Activated gamma-delta T cell (primary cell): Measurements from ENCODE around the gene DAPP1.

Experiments
- DNase-seq: peaks from one replicate; lab custom pipeline; 2025; lab: John Stamatoyannopoulos, UW

The DAPP1 gene

GRCh38 chr4:99855678-99856077, 39.1 kb downstream of the DAPP1 start:
- no peak for DNase-seq

- no peak for DNase-seq
These were observed 39.5 kb downstream of the DAPP1 start for GRCh38 chr4:99856166-99856565.

GRCh38 chr4:99857307-99857706, 40.7 kb downstream of the DAPP1 start:
- no peak for DNase-seq

GRCh38 chr4:99859618-99860017, 43.0 kb downstream of the DAPP1 start:
- no peak for DNase-seq

- no peak for DNase-seq
These were observed 43.9 kb downstream of the DAPP1 start for GRCh38 chr4:99860521-99860920.

GRCh38 chr4:99861120-99861905, 44.7 kb downstream of the DAPP1 start:
- no peak for DNase-seq

GRCh38 chr4:99863804-99864203, 47.2 kb downstream of the DAPP1 start:
- DNase-seq: no peak

GRCh38 chr4:99868126-99868596, 51.5 kb downstream of the DAPP1 start:
- no peak for DNase-seq

- no peak for DNase-seq
These were observed 55.9 kb downstream of the DAPP1 start for GRCh38 chr4:99872570-99872969.

GRCh38 chr4:99875071-99875470, 58.4 kb downstream of the DAPP1 start:
- DNase-seq: no peak

GRCh38 chr4:99876946-99877345, 60.3 kb downstream of the DAPP1 start:
- DNase-seq: no peak

- DNase-seq: no peak
These were observed 62.0 kb downstream of the DAPP1 start for GRCh38 chr4:99878604-99879003.

GRCh38 chr4:99879458-99879857, 62.8 kb downstream of the DAPP1 start:
- DNase-seq: no peak

GRCh38 chr4:99885063-99885664, 68.5 kb downstream of the DAPP1 start:
- no peak for DNase-seq

GRCh38 chr4:99885687-99886086, 69.1 kb downstream of the DAPP1 start:
- DNase-seq: no peak

- DNase-seq: no peak
These were observed 69.5 kb downstream of the DAPP1 start for GRCh38 chr4:99886146-99886545.

- DNase-seq: no peak
These were observed 71.2 kb downstream of the DAPP1 start for GRCh38 chr4:99887837-99888236.

- DNase-seq: no peak
These were observed 74.7 kb downstream of the DAPP1 start for GRCh38 chr4:99891351-99891750.

GRCh38 chr4:99893029-99893428, 76.4 kb downstream of the DAPP1 start:
- no peak for DNase-seq

- DNase-seq: no peak
These were observed 77.2 kb downstream of the DAPP1 start for GRCh38 chr4:99893839-99894160.

GRCh38 chr4:99894161-99894997, 77.8 kb downstream of the DAPP1 start, which contains the start of gene LAMTOR3:
Gene LAMTOR3 (minus strand): TSS chr4:99894427. CDS start chr4:99893963, 464 bp downstream.
- DNase-seq: peak; percentile 74

GRCh38 chr4:99894998-99895397, 78.4 kb downstream of the DAPP1 start:
- peak; percentile 5 for DNase-seq

GRCh38 chr4:99915449-99915848, 98.8 kb downstream of the DAPP1 start:
- no peak for DNase-seq
